KMS-11 (cell line): ENCODE data around the gene STRBP.
A peak's percentile ranks its signal among the peaks of the same experiment; 100 is the strongest.

Experiments
- H2AFZ ChIP-seq: fragments of 200-600 bp; sonication (generic); 2 replicates; pipeline ENCODE4 v1.6.1; 2016; ENCODE audit warnings: antibody characterized with exemption, mixed run types, low read depth
- H3K27ac ChIP-seq: fragments of 200-600 bp; sonication (generic); 2 replicates; pipeline ENCODE4 v1.6.1; 2016; ENCODE audit warnings: mild to moderate bottlenecking, mixed run types
- H3K27me3 ChIP-seq: fragments of 200-600 bp; sonication (generic); 2 replicates; pipeline ENCODE4 v1.6.1; 2017; ENCODE audit warnings: mild to moderate bottlenecking, low read depth, mixed run types, moderate library complexity; ENCODE audit not compliant: insufficient read depth
- H3K36me3 ChIP-seq: fragments of 200-600 bp; sonication (generic); 2 replicates; pipeline ENCODE4 v1.6.1; 2017; ENCODE audit warnings: mild to moderate bottlenecking, mixed run types; ENCODE audit not compliant: insufficient read depth
- H3K4me1 ChIP-seq: fragments of 200-600 bp; sonication (generic); 2 replicates; pipeline ENCODE4 v1.6.1; 2016; ENCODE audit warnings: mild to moderate bottlenecking, low read depth, mixed run types; ENCODE audit not compliant: poor library complexity, severe bottlenecking
- H3K4me2 ChIP-seq: fragments of 200-600 bp; sonication (generic); 2 replicates; pipeline ENCODE4 v1.7.0; 2016; ENCODE audit warnings: mild to moderate bottlenecking, mixed run types
- H3K4me3 ChIP-seq: fragments of 200-600 bp; sonication (generic); IDR thresholded peaks from 2 replicates; pipeline ENCODE4 v1.6.1; 2017; ENCODE audit warnings: low read depth, low read length, mixed read lengths; ENCODE audit not compliant: insufficient read depth
- H3K79me2 ChIP-seq: fragments of 200-600 bp; sonication (generic); 2 replicates; pipeline ENCODE4 v1.6.1; 2016; ENCODE audit warnings: low read depth, mixed run types; ENCODE audit not compliant: insufficient read depth
- H3K9ac ChIP-seq: fragments of 200-600 bp; sonication (generic); 2 replicates; pipeline ENCODE4 v1.6.1; 2016; ENCODE audit warnings: mild to moderate bottlenecking, mixed run types
- H4K20me1 ChIP-seq: fragments of 200-600 bp; sonication (generic); 2 replicates; pipeline ENCODE4 v1.6.1; 2016; ENCODE audit warnings: mild to moderate bottlenecking, mixed run types; ENCODE audit not compliant: insufficient read depth
- CTCF ChIP-seq: fragments of 200-600 bp; sonication (generic); conservative IDR thresholded peaks from 2 replicates; pipeline ENCODE4 v1.6.1; 2017; ENCODE audit warnings: low read depth, mild to moderate bottlenecking, antibody characterized with exemption, low read length, moderate library complexity, mixed read lengths

The STRBP gene

DNA sequence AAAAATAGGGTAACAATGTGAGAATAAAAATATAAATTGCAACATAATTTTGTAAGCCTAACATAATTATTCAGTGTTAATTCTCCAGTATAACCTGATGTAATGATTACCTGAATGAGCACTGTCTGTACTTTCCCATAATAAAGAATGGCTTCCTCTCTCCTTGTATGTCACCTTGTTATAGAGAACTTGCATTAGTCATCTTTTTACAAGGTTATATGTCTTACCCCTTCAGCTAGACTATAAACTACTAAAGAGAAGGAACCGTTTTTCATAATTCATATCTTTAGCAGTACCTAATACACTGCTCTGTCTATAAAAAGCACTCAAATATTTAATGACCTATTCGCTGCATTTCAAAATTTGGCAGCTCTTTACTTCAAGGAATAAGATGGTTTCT is 19.8 kb downstream of the STRBP start:
- TF ChIP-seq CTCF = no peak
- H3K27me3 ChIP-seq = no peaks in the 10 kb centered on the region
- H2AFZ ChIP-seq = no peak overlapping the region
- H3K27ac ChIP-seq = no peak overlapping the region
- no peak overlapping the region for H3K9ac ChIP-seq
- H3K4me2 ChIP-seq = no peak overlapping the region
- H3K36me3 ChIP-seq = no peaks in the 10 kb centered on the region
- H3K4me1 ChIP-seq = peaks cover 29% of the 10 kb centered on the region
- peaks cover 38% of the 10 kb centered on the region; the same call in 1 of the 2 replicates for H3K79me2 ChIP-seq
- H3K4me3 ChIP-seq = no peak overlapping the region
- peaks cover 8% of the 10 kb centered on the region; the same call in 1 of the 2 replicates for H4K20me1 ChIP-seq

DNA sequence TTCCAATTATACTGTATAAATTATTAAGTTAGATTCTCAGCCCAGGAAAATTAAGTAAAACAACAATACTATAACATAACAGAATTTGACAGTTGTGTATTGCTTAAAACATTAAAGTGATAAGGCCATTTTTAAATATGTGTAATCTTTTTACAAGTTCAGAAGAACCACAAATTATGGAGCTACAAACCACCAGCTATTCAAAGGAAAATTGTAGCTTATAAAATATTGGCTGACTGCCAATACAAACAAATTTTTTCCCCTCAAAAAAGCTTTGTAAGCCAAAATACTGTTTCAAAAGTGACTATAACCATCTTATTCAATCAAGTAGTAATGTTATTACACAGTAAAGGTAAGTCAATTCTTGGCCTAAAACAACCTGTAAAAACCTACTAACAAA is 21.9 kb downstream of the STRBP start:
- Histone ChIP-seq H3K4me2 (peak overlapping the region; percentile 31), H3K36me3 (no peaks in the 10 kb centered on the region), H2AFZ (no peak overlapping the region), H3K79me2 (peaks cover 41% of the 10 kb centered on the region; the same call in 1 of the 2 replicates), H3K27me3 (no peaks in the 10 kb centered on the region), H4K20me1 (no peaks in the 10 kb centered on the region), H3K27ac (no peak overlapping the region), H3K4me3 (no peak overlapping the region), H3K9ac (no peak overlapping the region), H3K4me1 (peaks cover 19% of the 10 kb centered on the region)
- TF ChIP-seq CTCF = no peak

DNA sequence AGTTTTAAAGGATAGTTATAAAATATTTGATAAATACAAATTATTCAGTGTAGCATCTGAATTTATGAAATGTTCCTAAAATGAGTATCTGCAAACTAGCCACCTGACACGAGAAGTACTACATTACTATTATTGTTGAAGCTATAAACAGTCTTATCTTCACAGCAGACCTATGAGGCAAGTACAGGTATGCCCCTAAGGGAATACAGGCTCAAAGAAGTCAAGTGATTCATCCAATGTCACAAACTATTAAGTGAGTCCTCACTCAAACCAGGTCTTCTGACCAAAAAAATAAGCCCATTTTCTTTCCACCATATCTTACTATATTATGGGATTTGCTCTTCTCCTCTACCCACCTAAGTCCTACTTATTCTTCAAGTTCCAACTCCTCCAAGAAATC is 28.7 kb downstream of the STRBP start:
- H3K4me2 ChIP-seq = no peak overlapping the region

DNA sequence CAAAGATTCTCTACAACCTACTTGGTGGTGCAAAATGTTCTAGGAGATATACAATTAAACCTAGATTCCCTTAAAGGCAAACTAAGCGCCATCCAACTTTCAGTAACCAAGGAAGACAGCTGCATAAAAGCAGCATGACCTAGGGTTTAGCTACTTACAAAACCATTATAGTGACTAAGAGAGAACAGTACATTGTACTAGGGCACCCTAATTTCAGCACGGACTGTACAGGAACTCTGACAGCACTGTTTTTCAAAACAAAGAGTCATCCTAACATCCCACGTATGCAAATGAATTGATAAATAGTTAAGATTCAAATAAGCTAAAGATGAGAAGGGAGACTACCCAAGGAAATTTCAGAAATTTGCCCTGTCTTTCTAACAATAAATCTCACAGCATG is 30.0 kb downstream of the STRBP start:
- no peak overlapping the region for H3K4me3 ChIP-seq
- peaks cover 21% of the 10 kb centered on the region; the same call in 1 of the 2 replicates for H3K79me2 ChIP-seq
- peaks cover 23% of the 10 kb centered on the region for H3K4me1 ChIP-seq
- H4K20me1 ChIP-seq = no peaks in the 10 kb centered on the region
- H3K4me2 ChIP-seq = no peak overlapping the region
- H3K36me3 ChIP-seq = no peaks in the 10 kb centered on the region
- no peak overlapping the region for H3K27ac ChIP-seq
- no peak for TF ChIP-seq CTCF
- no peak overlapping the region for H2AFZ ChIP-seq
- H3K27me3 ChIP-seq = no peaks in the 10 kb centered on the region
- no peak overlapping the region for H3K9ac ChIP-seq

More for the DNA sequence above, 28.7 kb downstream of the STRBP start:
- H3K4me1 ChIP-seq = peaks cover 16% of the 10 kb centered on the region
- H3K4me3 ChIP-seq = no peak overlapping the region
- peaks cover 35% of the 10 kb centered on the region; the same call in 1 of the 2 replicates for H3K79me2 ChIP-seq
- no peak overlapping the region for H2AFZ ChIP-seq
- no peak overlapping the region for H3K9ac ChIP-seq
- no peaks in the 10 kb centered on the region for H4K20me1 ChIP-seq
- TF ChIP-seq CTCF = no peak
- no peaks in the 10 kb centered on the region for H3K36me3 ChIP-seq
- H3K27ac ChIP-seq = no peak overlapping the region
- no peaks in the 10 kb centered on the region for H3K27me3 ChIP-seq
